ENCODE measurements around the gene TIAM2.
"Not testable (repeated sequence)": the region's sequence is repeated elsewhere in the genome, so short reads cannot be mapped to it uniquely, and the experiment has no call there.

The TIAM2 gene

DNA sequence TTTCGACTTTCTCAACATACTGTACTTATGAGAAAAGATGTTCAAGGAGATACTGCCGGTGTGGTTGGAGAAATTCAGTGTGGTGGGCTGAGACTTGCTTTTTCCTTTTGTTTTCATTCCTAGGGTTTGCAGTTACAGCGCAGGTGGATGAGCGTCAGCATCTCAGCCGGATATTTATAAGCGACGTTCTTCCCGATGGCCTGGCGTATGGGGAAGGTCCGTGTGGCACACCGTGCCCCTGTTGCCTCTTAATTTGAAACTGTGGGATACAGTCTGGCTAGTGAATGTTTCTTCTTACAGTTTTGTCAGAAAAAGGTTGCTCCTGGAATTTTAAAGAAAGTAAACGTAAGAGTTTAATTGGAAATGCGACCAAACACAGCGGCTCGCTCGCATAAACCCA is 187.0 kb downstream of the TIAM2 start:
- Mint-ChIP-seq H3K36me3 (ENCODE audit: low read depth) (peaks cover 3% of the 10 kb centered on the region), H3K27me3 (ENCODE audit: low read depth) (no peaks in the 10 kb centered on the region), H3K4me1 (peaks cover 11% of the 10 kb centered on the region), H3K27ac (no peak overlapping the region), H3K4me3 (no peak overlapping the region), H3K9me3 (no peaks in the 10 kb centered on the region)
- no peak for TF ChIP-seq CTCF (IDR thresholded peaks at IDR 0.05; ENCODE audit: unreplicated experiment in 3 of 3)

GRCh38 chr6:155183095-155183494 is 188.0 kb downstream of the TIAM2 start:
- Mint-ChIP-seq H3K27ac (no peak overlapping the region), H3K36me3 (ENCODE audit: low read depth) (peaks cover 3% of the 10 kb centered on the region), H3K27me3 (ENCODE audit: low read depth) (no peaks in the 10 kb centered on the region), H3K4me3 (no peak overlapping the region), H3K4me1 (peaks cover 16% of the 10 kb centered on the region), H3K9me3 (no peaks in the 10 kb centered on the region)
- TF ChIP-seq CTCF (IDR thresholded peaks at IDR 0.05; ENCODE audit: unreplicated experiment in 3 of 3), result no peak

- H3K36me3 Mint-ChIP-seq (ENCODE audit: low read depth); H3K27ac Mint-ChIP-seq; H3K27me3 Mint-ChIP-seq (ENCODE audit: low read depth); H3K9me3 Mint-ChIP-seq; H3K4me3 Mint-ChIP-seq: not testable (repeated sequence)
- peaks cover 35% of the 10 kb centered on the region for H3K4me1 Mint-ChIP-seq
Observed at GRCh38 chr6:155185041-155185440, 189.9 kb downstream of the TIAM2 start.

DNA sequence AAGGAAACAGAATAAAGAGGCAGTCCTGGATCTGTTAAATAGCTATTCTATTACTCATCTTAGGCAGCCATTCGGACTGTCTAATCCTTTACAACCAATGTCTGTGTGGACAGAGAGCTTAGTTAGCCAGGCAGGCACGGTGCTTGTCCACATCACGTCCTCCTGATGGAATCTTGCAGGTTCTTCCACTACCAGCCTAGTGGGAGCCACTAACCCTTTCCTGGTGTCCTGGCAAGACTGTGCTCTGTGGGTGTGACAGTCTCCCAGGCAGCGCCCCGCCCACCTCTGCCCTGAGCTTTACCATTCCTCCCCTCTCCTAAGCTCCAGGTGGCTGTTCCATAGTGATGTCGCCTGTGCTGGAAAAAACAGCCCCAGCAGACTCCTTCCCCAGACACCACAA is 190.4 kb downstream of the TIAM2 start:
- Mint-ChIP-seq H3K9me3 (no peaks in the 10 kb centered on the region), H3K36me3 (ENCODE audit: low read depth) (peaks cover 3% of the 10 kb centered on the region), H3K27me3 (ENCODE audit: low read depth) (no peaks in the 10 kb centered on the region), H3K4me1 (peaks cover 40% of the 10 kb centered on the region), H3K4me3 (no peak overlapping the region), H3K27ac (peak overlapping the region in 2 of 3 experiments; percentile 56 to 60)
- no peak for TF ChIP-seq CTCF (IDR thresholded peaks at IDR 0.05; ENCODE audit: unreplicated experiment in 3 of 3)

GRCh38 chr6:155186052-155186658 is 191.0 kb downstream of the TIAM2 start:
- H3K4me1 Mint-ChIP-seq, result peaks cover 43% of the 10 kb centered on the region
- TF ChIP-seq CTCF (IDR thresholded peaks at IDR 0.05; ENCODE audit: unreplicated experiment in 3 of 3), result no peak
- no peaks in the 10 kb centered on the region for H3K27me3 Mint-ChIP-seq (ENCODE audit: low read depth)
- H3K9me3 Mint-ChIP-seq, result no peaks in the 10 kb centered on the region
- peak overlapping the region in 2 of 3 experiments; percentile 60 to 80 for H3K27ac Mint-ChIP-seq
- no peaks in the 10 kb centered on the region for H3K36me3 Mint-ChIP-seq (ENCODE audit: low read depth)
- no peak overlapping the region for H3K4me3 Mint-ChIP-seq

GRCh38 chr6:155187106-155187505 is 192.0 kb downstream of the TIAM2 start:
- Mint-ChIP-seq H3K4me1 (peaks cover 43% of the 10 kb centered on the region), H3K36me3 (ENCODE audit: low read depth) (peaks cover 4% of the 10 kb centered on the region), H3K27me3 (ENCODE audit: low read depth) (no peaks in the 10 kb centered on the region), H3K27ac (peak overlapping the region; percentile 34 to 74 (median 60)), H3K9me3 (no peaks in the 10 kb centered on the region), H3K4me3 (no peak overlapping the region)
- no peak for TF ChIP-seq CTCF (IDR thresholded peaks at IDR 0.05; ENCODE audit: unreplicated experiment in 3 of 3)
